ENCODE data around the gene USP17L11.
"Not testable (repeated sequence)": the region's sequence is repeated elsewhere in the genome, so short reads cannot be mapped to it uniquely, and the experiment has no call there.

The USP17L11 gene, protein sequence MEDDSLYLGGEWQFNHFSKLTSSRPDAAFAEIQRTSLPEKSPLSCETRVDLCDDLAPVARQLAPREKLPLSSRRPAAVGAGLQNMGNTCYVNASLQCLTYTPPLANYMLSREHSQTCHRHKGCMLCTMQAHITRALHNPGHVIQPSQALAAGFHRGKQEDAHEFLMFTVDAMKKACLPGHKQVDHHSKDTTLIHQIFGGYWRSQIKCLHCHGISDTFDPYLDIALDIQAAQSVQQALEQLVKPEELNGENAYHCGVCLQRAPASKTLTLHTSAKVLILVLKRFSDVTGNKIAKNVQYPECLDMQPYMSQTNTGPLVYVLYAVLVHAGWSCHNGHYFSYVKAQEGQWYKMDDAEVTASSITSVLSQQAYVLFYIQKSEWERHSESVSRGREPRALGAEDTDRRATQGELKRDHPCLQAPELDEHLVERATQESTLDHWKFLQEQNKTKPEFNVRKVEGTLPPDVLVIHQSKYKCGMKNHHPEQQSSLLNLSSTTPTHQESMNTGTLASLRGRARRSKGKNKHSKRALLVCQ

DNA sequence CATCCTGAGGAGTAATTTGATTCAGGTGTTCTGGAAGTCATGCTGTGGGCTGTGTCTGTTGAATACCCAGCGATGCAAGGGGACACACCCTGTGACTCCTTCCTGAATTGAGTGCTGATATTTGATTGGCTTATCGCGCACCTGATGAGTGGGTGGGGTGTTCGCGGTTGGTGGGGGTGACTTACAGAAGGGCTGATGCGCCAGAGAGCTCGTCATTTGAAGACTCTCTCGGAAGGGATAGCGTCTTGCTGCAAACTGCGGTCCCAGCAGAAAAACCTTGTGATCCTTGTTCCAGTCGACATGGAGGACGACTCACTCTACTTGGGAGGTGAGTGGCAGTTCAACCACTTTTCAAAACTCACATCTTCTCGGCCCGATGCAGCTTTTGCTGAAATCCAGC lies at the start of gene USP17L11:
USP17L11 (plus strand) TSS at position 301 of the 400 bp plus-strand sequence; CDS start at position 301, 0 bp downstream.
- not testable (repeated sequence) for H3K36me3 ChIP-seq, H3K4me2 ChIP-seq, H3K4me3 ChIP-seq, H3K4me1 ChIP-seq, H3K9me3 ChIP-seq, H4K20me1 ChIP-seq, H3K9ac ChIP-seq, H3K27me3 ChIP-seq, H3K27ac ChIP-seq

GRCh38 chr4:9165990-9166389 lies 49.2 kb upstream of the USP17L11 start:
- H3K4me1 ChIP-seq, H3K9me3 ChIP-seq, H3K27me3 ChIP-seq, H3K4me2 ChIP-seq, H3K36me3 ChIP-seq, H3K4me3 ChIP-seq, H4K20me1 ChIP-seq, H3K9ac ChIP-seq, H3K27ac ChIP-seq: not testable (repeated sequence)

DNA sequence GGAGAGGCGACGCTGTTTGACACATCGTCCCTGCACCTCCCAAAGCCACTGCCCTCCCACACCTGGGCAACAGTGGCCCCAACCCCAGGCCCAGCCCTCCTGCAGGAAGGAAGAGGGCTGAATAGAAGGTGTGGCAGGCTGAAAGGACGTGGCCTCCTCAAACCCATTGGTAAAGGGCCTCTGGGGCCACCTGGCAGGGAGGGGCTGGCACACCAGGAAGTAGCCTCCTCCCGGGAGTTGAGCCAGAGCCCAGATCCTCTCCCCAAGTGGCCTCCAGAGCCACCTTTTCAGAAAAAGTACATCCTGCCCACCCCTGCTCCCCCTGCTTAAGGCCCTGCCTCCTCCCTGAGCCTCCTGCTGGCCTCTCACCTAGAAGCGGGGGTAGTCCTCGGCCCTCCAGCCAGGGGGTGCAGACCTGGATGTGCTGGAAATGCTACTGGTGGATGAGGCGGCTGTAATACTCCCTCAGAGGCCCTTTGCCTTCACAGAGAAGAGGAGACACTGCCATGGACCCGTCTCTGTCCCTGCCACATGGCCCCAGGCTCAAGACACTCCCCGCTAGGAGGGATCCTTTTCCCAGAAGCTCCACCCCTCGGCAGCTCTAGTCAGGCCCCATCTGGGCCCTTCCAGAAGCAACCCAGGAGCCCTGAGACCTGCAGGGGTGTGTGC lies 45.3 kb upstream of the USP17L11 start, which contains the start of gene FAM90A26:
FAM90A26 (plus strand) TSS at position 619 of the 669 bp plus-strand sequence. CDS start 2,764 bp downstream, outside the sequence.
- H3K4me3 ChIP-seq, H3K36me3 ChIP-seq, H3K27ac ChIP-seq, H3K4me2 ChIP-seq, H3K9me3 ChIP-seq, H3K9ac ChIP-seq, H3K27me3 ChIP-seq, H3K4me1 ChIP-seq, H4K20me1 ChIP-seq: not testable (repeated sequence)

- not testable (repeated sequence) for H3K4me2 ChIP-seq, H4K20me1 ChIP-seq, H3K9me3 ChIP-seq, H3K27me3 ChIP-seq, H3K4me1 ChIP-seq, H3K9ac ChIP-seq, H3K4me3 ChIP-seq, H3K36me3 ChIP-seq, H3K27ac ChIP-seq
Observed at GRCh38 chr4:9210357-9210756, 4.8 kb upstream of the USP17L11 start, which contains the start of gene USP17L10. USP17L10 (plus strand) TSS chr4:9210657; CDS start chr4:9210657, 0 bp downstream.

- not testable (repeated sequence) for H3K4me3 ChIP-seq, H4K20me1 ChIP-seq, H3K27ac ChIP-seq, H3K9me3 ChIP-seq, H3K4me1 ChIP-seq, H3K4me2 ChIP-seq, H3K9ac ChIP-seq, H3K36me3 ChIP-seq, H3K27me3 ChIP-seq
Observed at GRCh38 chr4:9214701-9215100, 504 bp upstream of the USP17L11 start.

DNA sequence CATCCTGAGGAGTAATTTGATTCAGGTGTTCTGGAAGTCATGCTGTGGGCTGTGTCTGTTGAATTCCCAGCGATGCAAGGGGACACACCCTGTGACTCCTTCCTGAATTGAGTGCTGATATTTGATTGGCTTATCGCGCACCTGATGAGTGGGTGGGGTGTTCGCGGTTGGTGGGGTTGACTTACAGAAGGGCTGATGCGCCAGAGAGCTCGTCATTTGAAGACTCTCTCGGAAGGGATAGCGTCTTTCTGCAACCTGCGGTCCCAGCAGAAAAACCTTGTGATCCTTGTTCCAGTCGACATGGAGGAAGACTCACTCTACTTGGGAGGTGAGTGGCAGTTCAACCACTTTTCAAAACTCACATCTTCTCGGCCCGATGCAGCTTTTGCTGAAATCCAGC lies 4.6 kb downstream of the USP17L11 start, which contains the start of gene USP17L12:
USP17L12 (plus strand) TSS at position 301 of the 400 bp plus-strand sequence; CDS start at position 301, 0 bp downstream.
- not testable (repeated sequence) for H3K36me3 ChIP-seq, H3K4me1 ChIP-seq, H3K4me3 ChIP-seq, H3K4me2 ChIP-seq, H3K27ac ChIP-seq, H4K20me1 ChIP-seq, H3K27me3 ChIP-seq, H3K9ac ChIP-seq, H3K9me3 ChIP-seq

DNA sequence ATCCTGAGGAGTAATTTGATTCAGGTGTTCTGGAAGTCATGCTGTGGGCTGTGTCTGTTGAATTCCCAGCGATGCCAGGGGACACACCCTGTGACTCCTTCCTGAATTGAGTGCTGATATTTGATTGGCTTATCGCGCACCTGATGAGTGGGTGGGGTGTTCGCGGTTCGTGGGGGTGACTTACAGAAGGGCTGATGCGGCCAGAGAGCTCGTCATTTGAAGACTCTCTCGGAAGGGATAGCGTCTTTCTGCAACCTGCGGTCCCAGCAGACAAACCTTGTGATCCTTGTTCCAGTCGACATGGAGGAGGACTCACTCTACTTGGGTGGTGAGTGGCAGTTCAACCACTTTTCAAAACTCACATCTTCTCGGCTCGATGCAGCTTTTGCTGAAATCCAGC lies 9.4 kb downstream of the USP17L11 start, which contains the start of gene USP17L13:
USP17L13 (plus strand) TSS at position 301 of the 400 bp plus-strand sequence; CDS start at position 301, 0 bp downstream.
- not testable (repeated sequence) for H3K4me3 ChIP-seq, H3K9me3 ChIP-seq, H3K4me1 ChIP-seq, H3K4me2 ChIP-seq, H3K9ac ChIP-seq, H3K36me3 ChIP-seq, H3K27me3 ChIP-seq, H4K20me1 ChIP-seq, H3K27ac ChIP-seq

DNA sequence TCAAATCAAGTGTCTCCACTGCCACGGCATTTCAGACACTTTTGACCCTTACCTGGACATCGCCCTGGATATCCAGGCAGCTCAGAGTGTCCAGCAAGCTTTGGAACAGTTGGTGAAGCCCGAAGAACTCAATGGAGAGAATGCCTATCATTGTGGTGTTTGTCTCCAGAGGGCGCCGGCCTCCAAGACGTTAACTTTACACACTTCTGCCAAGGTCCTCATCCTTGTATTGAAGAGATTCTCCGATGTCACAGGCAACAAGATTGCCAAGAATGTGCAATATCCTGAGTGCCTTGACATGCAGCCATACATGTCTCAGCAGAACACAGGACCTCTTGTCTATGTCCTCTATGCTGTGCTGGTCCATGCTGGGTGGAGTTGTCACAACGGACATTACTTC lies 15.0 kb downstream of the USP17L11 start:
- not testable (repeated sequence) for H4K20me1 ChIP-seq, H3K4me2 ChIP-seq, H3K27me3 ChIP-seq, H3K4me3 ChIP-seq, H3K9me3 ChIP-seq, H3K4me1 ChIP-seq, H3K27ac ChIP-seq, H3K9ac ChIP-seq, H3K36me3 ChIP-seq

- H3K4me1 ChIP-seq, H3K27me3 ChIP-seq, H4K20me1 ChIP-seq, H3K9ac ChIP-seq, H3K27ac ChIP-seq, H3K36me3 ChIP-seq, H3K4me3 ChIP-seq, H3K4me2 ChIP-seq, H3K9me3 ChIP-seq: not testable (repeated sequence)
Observed at GRCh38 chr4:9234085-9234484, 18.9 kb downstream of the USP17L11 start, which contains the start of gene USP17L15. USP17L15 (plus strand) TSS chr4:9234385; CDS start chr4:9234385, 0 bp downstream.

GRCh38 chr4:9238461-9238860 lies 23.3 kb downstream of the USP17L11 start:
- not testable (repeated sequence) for H3K4me1 ChIP-seq, H3K27ac ChIP-seq, H3K36me3 ChIP-seq, H3K9ac ChIP-seq, H4K20me1 ChIP-seq, H3K9me3 ChIP-seq, H3K4me2 ChIP-seq, H3K27me3 ChIP-seq, H3K4me3 ChIP-seq

DNA sequence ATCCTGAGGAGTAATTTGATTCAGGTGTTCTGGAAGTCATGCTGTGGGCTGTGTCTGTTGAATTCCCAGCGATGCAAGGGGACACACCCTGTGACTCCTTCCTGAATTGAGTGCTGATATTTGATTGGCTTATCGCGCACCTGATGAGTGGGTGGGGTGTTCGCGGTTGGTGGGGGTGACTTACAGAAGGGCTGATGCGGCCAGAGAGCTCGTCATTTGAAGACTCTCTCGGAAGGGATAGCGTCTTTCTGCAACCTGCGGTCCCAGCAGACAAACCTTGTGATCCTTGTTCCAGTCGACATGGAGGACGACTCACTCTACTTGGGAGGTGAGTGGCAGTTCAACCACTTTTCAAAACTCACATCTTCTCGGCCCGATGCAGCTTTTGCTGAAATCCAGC lies 28.4 kb downstream of the USP17L11 start, which contains the start of gene USP17L17:
USP17L17 (plus strand) TSS at position 301 of the 400 bp plus-strand sequence; CDS start at position 301, 0 bp downstream.
- H3K4me1 ChIP-seq, H4K20me1 ChIP-seq, H3K36me3 ChIP-seq, H3K4me3 ChIP-seq, H3K27me3 ChIP-seq, H3K9ac ChIP-seq, H3K9me3 ChIP-seq, H3K4me2 ChIP-seq, H3K27ac ChIP-seq: not testable (repeated sequence)

- not testable (repeated sequence) for H3K4me1 ChIP-seq, H3K4me3 ChIP-seq, H3K9me3 ChIP-seq, H3K27ac ChIP-seq, H4K20me1 ChIP-seq, H3K4me2 ChIP-seq, H3K9ac ChIP-seq, H3K27me3 ChIP-seq, H3K36me3 ChIP-seq
Observed at GRCh38 chr4:9247953-9248680, 32.9 kb downstream of the USP17L11 start, which contains the start of gene USP17L18. USP17L18 (plus strand) TSS chr4:9248630; CDS start chr4:9248630, 0 bp downstream.

- not testable (repeated sequence) for H3K9me3 ChIP-seq, H3K4me2 ChIP-seq, H4K20me1 ChIP-seq, H3K27ac ChIP-seq, H3K27me3 ChIP-seq, H3K4me3 ChIP-seq, H3K9ac ChIP-seq, H3K36me3 ChIP-seq, H3K4me1 ChIP-seq
Observed at GRCh38 chr4:9253078-9253477, 37.9 kb downstream of the USP17L11 start, which contains the start of gene USP17L19. USP17L19 (plus strand) TSS chr4:9253378; CDS start chr4:9253378, 0 bp downstream.
